SK-N-SH treated with all-trans-retinoic acid at 6 μM for 48 hours (cell line): ENCODE results near the gene CALHM1.

Experiments used
- ATAC-seq: fragments of 200-7000 bp; cut with Tn5 transposase; 3 replicates; pipeline ENCODE4 v1.9.1; 2020; ENCODE audit warnings: mild to moderate bottlenecking, moderate library complexity
- ARNTL ChIP-seq: fragments of 450-650 bp; formaldehyde crosslinking; IDR thresholded peaks from 2 replicates; pipeline ENCODE4 v1.5.0; 2020; ENCODE audit warnings: low read depth, mild to moderate bottlenecking, moderate library complexity, borderline replicate concordance
- BACH2 ChIP-seq: fragments of 250-450 bp; sonication (Bioruptor Pico); IDR thresholded peaks from 2 replicates; pipeline ENCODE4 v1.9.0; 2021; ENCODE audit warnings: mild to moderate bottlenecking, borderline replicate concordance
- CSDC2 ChIP-seq: fragments of 250-450 bp; sonication (Bioruptor Pico); IDR thresholded peaks from 2 replicates; pipeline ENCODE4 v1.5.0; 2020; ENCODE audit warnings: mild to moderate bottlenecking, moderate library complexity
- ESRRG ChIP-seq: fragments of 250-450 bp; sonication (Bioruptor Pico); IDR thresholded peaks from 2 replicates; pipeline ENCODE4 v1.6.1; 2021; ENCODE audit warnings: mild to moderate bottlenecking
- OSR1 ChIP-seq: fragments of 250-450 bp; sonication (Bioruptor Pico); IDR thresholded peaks from 2 replicates; pipeline ENCODE4 v1.8.0; 2022; ENCODE audit warnings: moderate library complexity, mild to moderate bottlenecking, inconsistent platforms
- PPARA ChIP-seq: fragments of 250-450 bp; sonication (Bioruptor Pico); IDR thresholded peaks from 2 replicates; pipeline ENCODE4 v1.5.0; 2020; ENCODE audit warnings: mild to moderate bottlenecking, borderline replicate concordance
- RARB ChIP-seq: fragments of 250-450 bp; sonication (Bioruptor Pico); IDR thresholded peaks from 2 replicates; pipeline ENCODE4 v1.8.0; 2021; ENCODE audit warnings: mild to moderate bottlenecking, moderate library complexity
- SNAI2 ChIP-seq: fragments of 250-450 bp; sonication (Bioruptor Pico); IDR thresholded peaks from 2 replicates; pipeline ENCODE4 v1.5.0; 2020; ENCODE audit warnings: mild to moderate bottlenecking, moderate library complexity
- TCF4 ChIP-seq: fragments of 250-450 bp; sonication (Bioruptor Pico); IDR thresholded peaks from 2 replicates; pipeline ENCODE4 v1.8.0; 2021; ENCODE audit warnings: mild to moderate bottlenecking, moderate library complexity, borderline replicate concordance
- TOX ChIP-seq: fragments of 250-450 bp; sonication (Bioruptor Pico); IDR thresholded peaks from 2 replicates; pipeline ENCODE4 v1.8.0; 2021; ENCODE audit warnings: mild to moderate bottlenecking, moderate library complexity, borderline replicate concordance
- ZC3H10 ChIP-seq: fragments of 250-450 bp; sonication (Bioruptor Pico); IDR thresholded peaks from 2 replicates; pipeline ENCODE4 v1.5.1; 2021; ENCODE audit warnings: mild to moderate bottlenecking, moderate library complexity
- ZFP3 ChIP-seq: fragments of 250-450 bp; sonication (Bioruptor Pico); IDR thresholded peaks from 2 replicates; pipeline ENCODE4 v1.5.0; 2020; ENCODE audit warnings: mild to moderate bottlenecking, moderate library complexity
- ZFP30 ChIP-seq: fragments of 450-650 bp; formaldehyde crosslinking; IDR thresholded peaks from 2 replicates; pipeline ENCODE4 v1.5.0; 2022; ENCODE audit warnings: mild to moderate bottlenecking, moderate library complexity
- ZNF565 ChIP-seq: fragments of 450-650 bp; formaldehyde crosslinking; conservative IDR thresholded peaks from 2 replicates; pipeline ENCODE4 v1.5.0; 2020; ENCODE audit warnings: low read depth, mild to moderate bottlenecking, moderate library complexity
- ZNF70 ChIP-seq: fragments of 450-650 bp; formaldehyde crosslinking; IDR thresholded peaks from 2 replicates; pipeline ENCODE4 v1.5.0; 2020; ENCODE audit warnings: mild to moderate bottlenecking, moderate library complexity
- ZNF8 ChIP-seq: fragments of 450-650 bp; formaldehyde crosslinking; IDR thresholded peaks from 2 replicates; pipeline ENCODE4 v1.5.0; 2020; ENCODE audit warnings: mild to moderate bottlenecking, moderate library complexity
- TF ChIP-seq, protein P1 (sequence below): fragments of 250-450 bp; sonication (Bioruptor Pico); IDR thresholded peaks from 2 replicates; pipeline ENCODE4 v1.8.0; 2021; ENCODE audit warnings: low read depth, mild to moderate bottlenecking, moderate library complexity, borderline replicate concordance
- TF ChIP-seq, protein P2 (sequence below): fragments of 250-450 bp; sonication (Bioruptor Pico); IDR thresholded peaks from 2 replicates; pipeline ENCODE4 v1.8.0; 2020; ENCODE audit warnings: mild to moderate bottlenecking, moderate library complexity, borderline replicate concordance
- TF ChIP-seq, protein P3 (sequence below): fragments of 250-450 bp; sonication (Bioruptor Pico); IDR thresholded peaks from 2 replicates; pipeline ENCODE4 v1.5.0; 2020; ENCODE audit warnings: mild to moderate bottlenecking, moderate library complexity
- TF ChIP-seq, protein P4 (sequence below): fragments of 250-450 bp; sonication (Bioruptor Pico); IDR thresholded peaks from 2 replicates; pipeline ENCODE4 v1.5.1; 2020; ENCODE audit warnings: low read depth, mild to moderate bottlenecking, moderate library complexity

Gene CALHM1

DNA sequence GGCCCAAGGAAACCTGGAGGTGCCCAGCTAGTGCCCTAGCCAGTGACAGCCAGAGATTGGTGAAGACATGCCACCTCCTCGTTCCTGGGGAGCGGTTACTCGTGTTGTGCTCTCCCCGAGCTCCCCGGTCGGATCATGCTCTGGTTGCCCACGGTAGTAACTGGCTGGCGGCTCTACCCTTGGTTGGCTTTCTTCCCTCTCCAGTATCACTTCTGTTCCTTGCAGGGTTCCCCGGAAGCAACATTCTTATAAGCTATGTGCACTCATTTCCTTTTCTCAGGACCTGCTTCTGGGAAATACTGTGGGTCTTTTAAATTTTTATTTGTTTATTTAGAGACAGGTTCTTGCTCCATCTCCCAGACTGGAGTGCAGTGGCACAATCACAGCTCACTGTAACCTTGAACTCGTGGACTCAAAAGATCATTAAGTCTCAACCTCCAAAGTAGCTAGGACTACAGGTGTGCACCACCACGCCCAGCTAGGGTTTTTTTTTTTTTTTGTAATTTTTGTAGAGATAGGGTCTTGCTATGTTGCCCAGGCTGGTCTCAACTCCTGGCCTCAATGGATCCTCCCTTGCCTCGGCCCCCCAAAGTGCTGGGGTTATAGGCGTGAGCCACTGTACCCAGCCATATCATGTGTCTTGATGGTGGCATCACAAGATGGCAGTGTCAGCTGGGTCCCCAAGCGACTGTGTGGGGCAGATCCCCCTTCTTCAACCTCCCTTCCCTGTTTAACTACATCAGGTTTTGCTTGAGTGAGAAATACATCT, 6.9 kb upstream of the CALHM1 start:
- TF ChIP-seq ZNF8 (no peak), ARNTL (CRISPR knock-in tag) (no peak), ZNF565 (CRISPR knock-in tag) (no peak), ESRRG (CRISPR knock-in tag) (no peak)
- TF ChIP-seq, protein P1, sequence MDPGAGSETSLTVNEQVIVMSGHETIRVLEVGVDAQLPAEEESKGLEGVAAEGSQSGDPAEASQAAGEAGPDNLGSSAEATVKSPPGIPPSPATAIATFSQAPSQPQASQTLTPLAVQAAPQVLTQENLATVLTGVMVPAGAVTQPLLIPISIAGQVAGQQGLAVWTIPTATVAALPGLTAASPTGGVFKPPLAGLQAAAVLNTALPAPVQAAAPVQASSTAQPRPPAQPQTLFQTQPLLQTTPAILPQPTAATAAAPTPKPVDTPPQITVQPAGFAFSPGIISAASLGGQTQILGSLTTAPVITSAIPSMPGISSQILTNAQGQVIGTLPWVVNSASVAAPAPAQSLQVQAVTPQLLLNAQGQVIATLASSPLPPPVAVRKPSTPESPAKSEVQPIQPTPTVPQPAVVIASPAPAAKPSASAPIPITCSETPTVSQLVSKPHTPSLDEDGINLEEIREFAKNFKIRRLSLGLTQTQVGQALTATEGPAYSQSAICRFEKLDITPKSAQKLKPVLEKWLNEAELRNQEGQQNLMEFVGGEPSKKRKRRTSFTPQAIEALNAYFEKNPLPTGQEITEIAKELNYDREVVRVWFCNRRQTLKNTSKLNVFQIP (CRISPR knock-in tag), result no peak
- TF ChIP-seq, protein P2, sequence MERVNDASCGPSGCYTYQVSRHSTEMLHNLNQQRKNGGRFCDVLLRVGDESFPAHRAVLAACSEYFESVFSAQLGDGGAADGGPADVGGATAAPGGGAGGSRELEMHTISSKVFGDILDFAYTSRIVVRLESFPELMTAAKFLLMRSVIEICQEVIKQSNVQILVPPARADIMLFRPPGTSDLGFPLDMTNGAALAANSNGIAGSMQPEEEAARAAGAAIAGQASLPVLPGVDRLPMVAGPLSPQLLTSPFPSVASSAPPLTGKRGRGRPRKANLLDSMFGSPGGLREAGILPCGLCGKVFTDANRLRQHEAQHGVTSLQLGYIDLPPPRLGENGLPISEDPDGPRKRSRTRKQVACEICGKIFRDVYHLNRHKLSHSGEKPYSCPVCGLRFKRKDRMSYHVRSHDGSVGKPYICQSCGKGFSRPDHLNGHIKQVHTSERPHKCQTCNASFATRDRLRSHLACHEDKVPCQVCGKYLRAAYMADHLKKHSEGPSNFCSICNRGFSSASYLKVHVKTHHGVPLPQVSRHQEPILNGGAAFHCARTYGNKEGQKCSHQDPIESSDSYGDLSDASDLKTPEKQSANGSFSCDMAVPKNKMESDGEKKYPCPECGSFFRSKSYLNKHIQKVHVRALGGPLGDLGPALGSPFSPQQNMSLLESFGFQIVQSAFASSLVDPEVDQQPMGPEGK (CRISPR knock-in tag), result no peak
- TF ChIP-seq, protein P3, sequence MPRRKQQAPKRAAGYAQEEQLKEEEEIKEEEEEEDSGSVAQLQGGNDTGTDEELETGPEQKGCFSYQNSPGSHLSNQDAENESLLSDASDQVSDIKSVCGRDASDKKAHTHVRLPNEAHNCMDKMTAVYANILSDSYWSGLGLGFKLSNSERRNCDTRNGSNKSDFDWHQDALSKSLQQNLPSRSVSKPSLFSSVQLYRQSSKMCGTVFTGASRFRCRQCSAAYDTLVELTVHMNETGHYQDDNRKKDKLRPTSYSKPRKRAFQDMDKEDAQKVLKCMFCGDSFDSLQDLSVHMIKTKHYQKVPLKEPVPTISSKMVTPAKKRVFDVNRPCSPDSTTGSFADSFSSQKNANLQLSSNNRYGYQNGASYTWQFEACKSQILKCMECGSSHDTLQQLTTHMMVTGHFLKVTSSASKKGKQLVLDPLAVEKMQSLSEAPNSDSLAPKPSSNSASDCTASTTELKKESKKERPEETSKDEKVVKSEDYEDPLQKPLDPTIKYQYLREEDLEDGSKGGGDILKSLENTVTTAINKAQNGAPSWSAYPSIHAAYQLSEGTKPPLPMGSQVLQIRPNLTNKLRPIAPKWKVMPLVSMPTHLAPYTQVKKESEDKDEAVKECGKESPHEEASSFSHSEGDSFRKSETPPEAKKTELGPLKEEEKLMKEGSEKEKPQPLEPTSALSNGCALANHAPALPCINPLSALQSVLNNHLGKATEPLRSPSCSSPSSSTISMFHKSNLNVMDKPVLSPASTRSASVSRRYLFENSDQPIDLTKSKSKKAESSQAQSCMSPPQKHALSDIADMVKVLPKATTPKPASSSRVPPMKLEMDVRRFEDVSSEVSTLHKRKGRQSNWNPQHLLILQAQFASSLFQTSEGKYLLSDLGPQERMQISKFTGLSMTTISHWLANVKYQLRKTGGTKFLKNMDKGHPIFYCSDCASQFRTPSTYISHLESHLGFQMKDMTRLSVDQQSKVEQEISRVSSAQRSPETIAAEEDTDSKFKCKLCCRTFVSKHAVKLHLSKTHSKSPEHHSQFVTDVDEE, result no peak
- no peak for ATAC-seq

DNA sequence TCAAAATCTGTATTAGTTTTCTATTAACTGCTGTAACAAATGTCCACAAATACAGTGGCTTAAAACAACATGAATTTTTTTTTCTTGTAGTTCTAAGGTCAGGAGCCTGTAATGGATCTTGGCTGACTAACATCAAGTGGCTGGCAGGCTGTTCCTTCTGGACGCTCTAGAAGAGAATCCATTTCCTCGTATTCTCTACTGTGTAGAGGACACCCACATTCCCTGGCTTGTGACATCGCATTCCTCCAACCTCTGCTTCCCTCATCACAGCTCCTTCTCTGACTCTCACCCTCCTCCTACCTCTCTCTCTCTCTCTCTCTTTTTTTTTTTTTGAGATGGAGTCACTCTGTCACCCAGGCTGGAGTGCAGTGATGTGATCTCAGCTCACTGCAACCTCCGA, 4.8 kb upstream of the CALHM1 start:
- TF ChIP-seq SNAI2 (CRISPR knock-in tag) (no peak), ZNF8 (no peak), ZNF70 (CRISPR knock-in tag) (no peak), ZFP30 (CRISPR knock-in tag) (no peak), TOX (CRISPR knock-in tag) (no peak), ARNTL (CRISPR knock-in tag) (no peak), TCF4 (no peak)
- TF ChIP-seq, protein P4, sequence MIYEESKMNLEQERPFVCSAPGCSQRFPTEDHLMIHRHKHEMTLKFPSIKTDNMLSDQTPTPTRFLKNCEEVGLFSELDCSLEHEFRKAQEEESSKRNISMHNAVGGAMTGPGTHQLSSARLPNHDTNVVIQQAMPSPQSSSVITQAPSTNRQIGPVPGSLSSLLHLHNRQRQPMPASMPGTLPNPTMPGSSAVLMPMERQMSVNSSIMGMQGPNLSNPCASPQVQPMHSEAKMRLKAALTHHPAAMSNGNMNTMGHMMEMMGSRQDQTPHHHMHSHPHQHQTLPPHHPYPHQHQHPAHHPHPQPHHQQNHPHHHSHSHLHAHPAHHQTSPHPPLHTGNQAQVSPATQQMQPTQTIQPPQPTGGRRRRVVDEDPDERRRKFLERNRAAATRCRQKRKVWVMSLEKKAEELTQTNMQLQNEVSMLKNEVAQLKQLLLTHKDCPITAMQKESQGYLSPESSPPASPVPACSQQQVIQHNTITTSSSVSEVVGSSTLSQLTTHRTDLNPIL (CRISPR knock-in tag), result no peak
- ATAC-seq, result no peak

DNA sequence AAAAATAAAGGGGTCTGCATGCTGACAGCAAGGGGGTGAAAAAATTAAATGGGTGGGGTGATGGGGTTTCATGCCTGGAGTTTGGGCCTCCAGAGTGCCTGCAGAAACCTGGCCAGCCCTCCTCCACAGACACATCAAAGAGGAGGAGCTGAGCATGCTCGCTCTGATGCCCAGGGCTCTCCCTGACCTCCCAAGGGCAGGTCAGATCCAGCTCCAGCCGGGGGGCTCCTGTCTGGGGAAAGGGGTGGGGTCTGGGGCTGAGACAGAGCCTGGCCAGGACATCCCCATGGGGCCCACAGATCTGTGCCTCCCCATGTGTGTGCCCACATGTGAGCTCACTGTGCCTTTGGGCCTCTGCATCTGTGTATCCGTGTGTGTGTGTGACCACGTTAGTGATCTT, 915 bp upstream of the CALHM1 start:
- TF ChIP-seq ZNF565 (CRISPR knock-in tag) (no peak), TCF4 (no peak), ZNF70 (CRISPR knock-in tag) (no peak), OSR1 (no peak), RARB (CRISPR knock-in tag) (no peak), ARNTL (CRISPR knock-in tag) (no peak), ZFP3 (CRISPR knock-in tag) (no peak), ZFP30 (CRISPR knock-in tag) (no peak), ESRRG (CRISPR knock-in tag) (no peak), PPARA (CRISPR knock-in tag) (no peak), TOX (CRISPR knock-in tag) (no peak), CSDC2 (no peak), BACH2 (no peak), ZC3H10 (CRISPR knock-in tag) (no peak), ZNF8 (no peak), SNAI2 (CRISPR knock-in tag) (no peak)
- TF ChIP-seq, protein P1 (CRISPR knock-in tag), result no peak
- TF ChIP-seq, protein P4 (CRISPR knock-in tag), result no peak
- ATAC-seq, result no peak
